Measurements from ENCODE around the gene TGFBR2. TPM values are rescaled to one million over a fixed set of nuclear protein-coding genes. Genes with fewer than 3 reads are reported as not detected.

The TGFBR2 gene
- total RNA-seq, 1 donor from 2014 or later, result 72.1 TPM

DNA sequence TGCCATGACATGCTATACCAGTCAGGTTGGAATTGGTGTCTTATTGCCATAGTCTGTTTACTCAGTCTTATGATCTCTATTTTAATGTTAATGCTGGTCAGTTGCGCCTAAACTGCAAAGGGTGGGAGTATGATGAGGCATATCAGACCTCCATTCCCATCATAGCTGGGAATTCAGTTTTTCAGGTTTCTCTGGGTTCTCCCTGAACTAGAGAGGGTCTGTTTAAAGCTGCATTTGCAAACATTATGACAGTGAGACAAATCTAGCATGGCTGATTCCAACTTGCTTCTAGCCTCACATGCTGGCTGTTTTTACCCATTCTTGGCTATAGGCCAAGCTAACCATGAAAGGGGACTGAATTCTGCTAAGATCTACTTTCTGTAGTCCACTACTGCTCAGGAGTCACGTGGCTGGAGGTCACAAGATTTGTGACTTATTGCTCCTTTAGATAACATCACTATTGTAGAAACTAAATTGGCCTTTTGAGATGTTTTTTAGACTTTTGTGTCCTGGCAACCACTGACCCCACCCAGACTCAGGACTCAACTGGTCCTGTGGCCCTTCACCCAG is 96.5 kb downstream of the TGFBR2 start:
- TF ChIP-seq CTCF (IDR thresholded peaks at IDR 0.05), result no peak
- Mint-ChIP-seq H3K27ac (ENCODE audit: unreplicated experiment) (no peak overlapping the region), H3K36me3 (ENCODE audit: unreplicated experiment) (peaks cover 15% of the 10 kb centered on the region), H3K9me3 (ENCODE audit: unreplicated experiment) (peaks cover 23% of the 10 kb centered on the region), H3K4me1 (ENCODE audit: unreplicated experiment) (no peaks in the 10 kb centered on the region), H3K27me3 (ENCODE audit: unreplicated experiment) (no peaks in the 10 kb centered on the region), H3K4me3 (ENCODE audit: unreplicated experiment) (no peak overlapping the region)
- DNase-seq (ENCODE audit: extremely low spot score, unreplicated experiment), result no peak

GRCh38 chr3:30704931-30705890 is 98.8 kb downstream of the TGFBR2 start:
- Mint-ChIP-seq H3K4me3 (ENCODE audit: unreplicated experiment) (no peak overlapping the region), H3K4me1 (ENCODE audit: unreplicated experiment) (no peaks in the 10 kb centered on the region), H3K36me3 (ENCODE audit: unreplicated experiment) (peaks cover 12% of the 10 kb centered on the region), H3K27me3 (ENCODE audit: unreplicated experiment) (no peaks in the 10 kb centered on the region), H3K27ac (ENCODE audit: unreplicated experiment) (no peak overlapping the region), H3K9me3 (ENCODE audit: unreplicated experiment) (peaks cover 23% of the 10 kb centered on the region)
- no peak for TF ChIP-seq CTCF (IDR thresholded peaks at IDR 0.05)
- no peak for DNase-seq (ENCODE audit: extremely low spot score, unreplicated experiment)

GRCh38 chr3:30707825-30708224 is 101.4 kb downstream of the TGFBR2 start:
- DNase-seq (ENCODE audit: extremely low spot score, unreplicated experiment), result no peak
- Mint-ChIP-seq H3K36me3 (ENCODE audit: unreplicated experiment) (peaks cover 6% of the 10 kb centered on the region), H3K4me1 (ENCODE audit: unreplicated experiment) (no peaks in the 10 kb centered on the region), H3K4me3 (ENCODE audit: unreplicated experiment) (no peak overlapping the region), H3K27ac (ENCODE audit: unreplicated experiment) (no peak overlapping the region), H3K9me3 (ENCODE audit: unreplicated experiment) (peaks cover 13% of the 10 kb centered on the region), H3K27me3 (ENCODE audit: unreplicated experiment) (no peaks in the 10 kb centered on the region)
- TF ChIP-seq CTCF (IDR thresholded peaks at IDR 0.05), result no peak

DNA sequence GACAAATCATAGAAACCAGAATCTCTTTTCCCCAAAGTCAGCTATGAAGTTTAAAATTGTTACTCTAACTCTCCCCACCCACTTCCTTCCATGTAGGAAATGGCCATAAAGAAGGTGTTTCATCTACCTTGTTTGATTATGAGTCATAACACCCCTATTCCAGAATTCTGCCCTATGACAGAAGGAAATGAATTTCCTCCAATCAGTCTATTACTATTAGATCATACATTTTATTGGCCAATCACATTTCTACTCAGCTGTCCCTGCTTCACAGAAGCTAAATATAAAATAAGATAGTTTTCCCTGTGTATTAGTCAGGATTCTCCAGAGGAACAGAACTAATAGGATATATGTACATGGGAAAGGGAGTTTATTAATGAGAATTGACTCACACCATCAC is 102.1 kb downstream of the TGFBR2 start:
- DNase-seq (ENCODE audit: extremely low spot score, unreplicated experiment), result no peak
- Mint-ChIP-seq H3K36me3 (ENCODE audit: unreplicated experiment) (peaks cover 2% of the 10 kb centered on the region), H3K9me3 (ENCODE audit: unreplicated experiment) (peaks cover 9% of the 10 kb centered on the region), H3K27ac (ENCODE audit: unreplicated experiment) (no peak overlapping the region), H3K4me1 (ENCODE audit: unreplicated experiment) (no peaks in the 10 kb centered on the region), H3K4me3 (ENCODE audit: unreplicated experiment) (no peak overlapping the region), H3K27me3 (ENCODE audit: unreplicated experiment) (no peaks in the 10 kb centered on the region)
- no peak for TF ChIP-seq CTCF (IDR thresholded peaks at IDR 0.05)

DNA sequence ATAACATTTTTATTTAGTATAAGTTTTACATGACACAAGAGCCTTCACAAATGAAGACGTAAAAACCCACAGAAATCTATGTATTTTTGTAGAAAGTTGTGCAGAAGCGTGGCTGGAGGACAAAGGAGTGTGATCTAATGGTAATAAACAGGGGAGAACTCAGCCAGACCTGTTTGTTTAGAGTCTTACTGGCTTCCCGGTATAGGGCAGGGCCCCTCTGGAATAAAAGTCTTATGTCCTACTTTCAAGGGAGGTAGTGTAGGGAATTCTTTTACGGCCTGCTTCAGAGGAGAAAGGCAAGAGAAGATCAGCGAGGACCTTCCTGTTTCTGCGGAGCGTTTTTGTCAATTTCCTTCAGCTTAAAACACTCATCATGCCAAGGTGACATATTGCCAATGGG is 103.6 kb downstream of the TGFBR2 start:
- H3K9me3 Mint-ChIP-seq (ENCODE audit: unreplicated experiment), result peaks cover 12% of the 10 kb centered on the region
- DNase-seq (ENCODE audit: extremely low spot score, unreplicated experiment), result no peak
- no peak overlapping the region for H3K4me3 Mint-ChIP-seq (ENCODE audit: unreplicated experiment)
- H3K4me1 Mint-ChIP-seq (ENCODE audit: unreplicated experiment), result no peaks in the 10 kb centered on the region
- no peak overlapping the region for H3K27ac Mint-ChIP-seq (ENCODE audit: unreplicated experiment)
- H3K27me3 Mint-ChIP-seq (ENCODE audit: unreplicated experiment), result no peaks in the 10 kb centered on the region
- no peak for TF ChIP-seq CTCF (IDR thresholded peaks at IDR 0.05)
- H3K36me3 Mint-ChIP-seq (ENCODE audit: unreplicated experiment), result peaks cover 3% of the 10 kb centered on the region
